HG03095 (cell line): ENCODE measurements around the gene CSHL1.

Experiments used
- ATAC-seq: cut with Tn5 transposase; IDR thresholded peaks from one replicate; pipeline ENCODE4 v1.9.1; 2021; ENCODE audit warnings: moderate library complexity; ENCODE audit not compliant: unreplicated experiment

CSHL1 gene

DNA sequence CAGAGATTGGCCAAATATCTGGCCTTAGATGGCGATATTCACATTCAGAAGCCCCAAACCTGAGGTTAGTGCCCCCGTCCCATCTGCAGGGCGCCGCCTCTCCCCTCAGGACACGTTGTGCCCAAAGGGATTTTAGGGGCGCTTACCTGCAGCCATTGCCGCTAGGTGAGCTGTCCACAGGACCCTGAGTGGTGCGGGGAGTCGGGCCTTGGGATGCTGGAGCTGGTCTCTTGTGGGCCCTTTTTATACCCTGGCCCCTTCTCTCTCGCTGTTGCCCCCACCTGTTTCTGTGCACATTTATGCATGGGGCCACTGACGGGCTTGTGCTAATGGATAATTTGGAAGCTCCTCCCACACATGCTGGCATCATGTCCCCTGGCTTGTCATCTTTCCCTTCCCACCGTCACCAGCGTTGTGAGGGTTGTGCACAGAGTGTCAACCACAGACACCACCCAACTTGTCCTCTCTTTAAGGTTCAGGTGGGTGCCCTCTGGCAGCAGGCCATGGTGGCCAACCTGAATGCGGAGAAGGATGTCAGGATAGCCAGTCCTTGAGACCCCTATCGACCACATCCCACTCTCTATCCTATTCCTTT lies at the start of gene CSHL1:
CSHL1 (minus strand) TSS at position 218 of the 595 bp plus-strand sequence; CDS start at position 156, 62 bp downstream.
- ATAC-seq: no peak

GRCh38 chr17:63960430-63960829 lies 49.4 kb upstream of the CSHL1 start:
- ATAC-seq: no peak

DNA sequence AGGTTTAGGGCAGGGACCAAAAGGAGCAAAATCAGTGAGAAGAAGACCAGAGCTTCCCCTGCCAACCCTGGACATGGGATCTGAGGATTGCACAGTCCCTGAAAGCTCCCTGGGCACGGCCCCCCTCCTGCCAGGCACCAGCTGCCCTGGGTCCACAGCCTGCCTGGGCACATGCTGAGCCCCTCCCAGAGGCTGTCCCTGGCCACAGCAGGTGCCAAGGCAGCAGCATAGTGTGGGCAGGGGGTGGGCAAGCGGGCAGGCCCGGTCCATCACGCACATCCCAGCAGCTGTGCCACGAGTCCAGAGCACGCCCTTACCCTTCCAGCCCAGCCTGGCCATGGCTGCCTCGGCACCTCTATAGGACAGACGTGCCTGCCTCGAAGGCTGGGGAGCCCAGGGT lies 48.9 kb upstream of the CSHL1 start:
- no peak for ATAC-seq

- ATAC-seq: no peak
Observed at GRCh38 chr17:63956296-63956920, 45.4 kb upstream of the CSHL1 start.

DNA sequence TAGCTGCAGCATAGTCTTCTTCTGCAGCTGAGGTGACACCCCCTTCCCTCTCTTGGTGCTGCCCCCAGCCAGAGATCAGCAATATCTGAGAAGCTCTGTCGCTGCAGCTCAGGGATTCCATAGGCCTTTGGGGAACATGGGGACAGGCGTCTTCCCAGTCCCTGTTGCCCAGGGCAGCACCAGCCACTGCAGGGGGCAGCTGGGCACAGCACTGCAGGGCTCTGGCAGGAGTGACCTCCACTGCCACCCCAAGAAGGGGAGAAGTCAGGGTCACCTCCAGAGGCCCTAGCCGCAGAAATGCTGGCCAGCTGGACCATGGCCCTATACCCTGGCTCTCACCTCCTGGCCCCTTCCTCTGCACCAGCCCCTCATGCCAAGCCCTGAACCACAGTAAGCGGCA lies 44.7 kb upstream of the CSHL1 start:
- no peak for ATAC-seq

- ATAC-seq: no peak
Observed at GRCh38 chr17:63955232-63955631, 44.2 kb upstream of the CSHL1 start.

DNA sequence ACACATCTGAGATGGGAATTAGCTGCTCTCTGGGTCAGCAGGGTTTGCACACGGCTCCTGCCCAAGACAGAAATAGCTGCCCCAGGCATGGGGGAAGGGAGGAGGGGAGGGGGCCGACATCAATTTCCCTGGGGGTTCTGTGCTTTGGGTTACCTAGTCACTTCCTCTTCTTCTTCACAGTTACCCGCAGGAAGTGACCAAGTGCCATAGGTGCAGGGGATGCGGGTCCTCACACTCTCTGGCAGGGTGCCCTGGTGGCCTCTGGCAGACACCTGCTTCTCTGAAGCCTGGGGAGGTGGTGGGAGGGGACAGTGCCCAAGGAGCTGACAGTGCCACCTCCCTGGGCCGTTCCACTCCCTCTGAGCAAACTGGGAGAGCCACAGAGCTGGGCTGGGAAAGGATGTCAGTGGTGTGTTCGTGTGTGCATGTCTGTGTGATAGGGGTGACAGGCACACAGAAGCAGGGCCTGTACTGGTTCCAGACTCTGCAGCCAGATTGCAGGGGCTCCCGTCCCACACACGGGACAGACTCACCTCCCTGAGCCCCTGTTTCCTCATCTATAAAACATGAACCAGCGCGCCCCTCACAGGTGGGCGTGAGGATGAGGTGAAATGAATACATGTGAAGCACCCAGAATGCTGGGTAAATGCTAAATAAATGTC lies 43.5 kb upstream of the CSHL1 start:
- no peak for ATAC-seq

- ATAC-seq: no peak
Observed at GRCh38 chr17:63950940-63951907, 40.2 kb upstream of the CSHL1 start.

- ATAC-seq: no peak
Observed at GRCh38 chr17:63949576-63950250, 38.7 kb upstream of the CSHL1 start.

GRCh38 chr17:63948521-63948920 lies 37.5 kb upstream of the CSHL1 start:
- ATAC-seq: no peak

GRCh38 chr17:63947711-63948330 lies 36.8 kb upstream of the CSHL1 start:
- ATAC-seq: no peak

DNA sequence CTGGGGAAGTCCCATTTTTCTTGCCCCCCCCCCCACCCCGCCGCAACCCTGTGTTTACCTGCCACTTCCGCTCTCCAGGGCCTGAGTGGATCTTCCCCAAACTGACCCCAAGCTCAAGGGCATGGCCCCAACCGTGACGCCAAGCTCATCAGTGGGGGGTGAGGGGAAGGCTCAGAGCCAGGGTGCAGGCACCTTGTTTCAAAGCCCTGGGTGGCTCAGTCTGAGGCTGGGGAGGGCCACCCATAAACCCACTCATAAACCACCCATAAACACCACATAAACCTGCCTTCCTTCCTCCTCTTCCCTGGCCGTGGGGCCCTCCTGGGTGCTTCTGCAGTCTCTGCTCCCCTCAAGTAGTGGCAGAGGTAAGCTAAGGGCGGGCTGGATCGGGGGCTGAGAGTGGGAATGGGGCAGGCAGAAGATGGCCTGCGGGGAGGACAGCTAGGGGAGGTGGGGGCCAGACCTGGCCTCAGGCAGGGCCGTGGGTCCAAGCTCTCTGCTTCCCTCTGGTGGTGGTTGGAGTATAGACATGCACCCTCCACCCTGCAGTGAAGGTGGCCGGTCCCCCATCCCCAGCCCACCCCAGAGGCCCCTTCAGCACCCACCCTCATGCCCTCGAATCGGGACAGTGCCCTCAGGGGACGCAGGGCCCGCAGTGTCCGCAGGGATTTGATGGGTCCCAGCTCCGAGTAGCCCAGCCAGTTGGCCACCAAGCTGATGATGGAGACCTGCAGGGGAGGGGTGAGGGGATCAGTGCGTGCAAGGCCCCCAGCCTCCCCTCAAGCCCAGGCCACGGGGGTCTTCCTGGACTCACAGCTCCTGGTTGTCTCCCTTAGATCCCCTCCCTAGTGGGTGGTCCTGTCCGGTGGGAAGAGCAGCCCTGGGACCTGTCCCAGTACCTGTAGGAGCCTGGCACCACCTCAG lies 35.6 kb upstream of the CSHL1 start:
- ATAC-seq: peak; percentile 58

DNA sequence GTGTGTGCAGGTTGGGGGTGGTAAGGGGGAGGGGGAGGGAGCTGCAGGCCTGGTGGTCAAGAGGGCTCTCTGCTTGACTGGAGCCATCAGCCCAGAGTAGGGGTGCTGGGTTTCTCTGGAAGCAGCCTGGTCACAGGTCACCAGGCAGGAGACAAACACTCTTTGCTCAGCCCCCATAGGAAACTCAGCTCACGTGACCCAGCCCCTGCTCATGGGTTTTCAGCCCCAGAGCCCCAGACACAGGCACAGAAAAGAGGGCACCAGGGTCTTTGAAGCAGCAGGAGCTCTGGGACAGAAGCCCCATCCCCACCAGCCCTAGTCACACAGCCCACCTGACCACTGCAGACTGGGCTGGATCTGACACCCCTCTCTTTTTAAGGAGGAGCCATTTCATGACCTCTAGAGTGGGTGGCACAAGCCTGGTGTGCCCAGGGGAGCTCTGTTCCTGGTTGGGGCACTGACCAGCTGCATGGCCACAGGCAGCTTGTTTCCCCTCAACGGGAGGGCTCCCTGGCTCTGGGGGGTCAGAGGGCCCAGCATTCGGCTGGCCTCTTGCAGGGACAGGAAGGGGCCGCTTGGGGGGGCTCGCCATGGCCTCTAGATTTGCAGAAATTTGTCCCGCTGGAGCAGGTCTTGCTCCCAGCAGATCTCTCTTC lies 34.9 kb upstream of the CSHL1 start:
- peak; percentile 5 for ATAC-seq

- no peak for ATAC-seq
Observed at GRCh38 chr17:63944736-63945499, 33.9 kb upstream of the CSHL1 start.

DNA sequence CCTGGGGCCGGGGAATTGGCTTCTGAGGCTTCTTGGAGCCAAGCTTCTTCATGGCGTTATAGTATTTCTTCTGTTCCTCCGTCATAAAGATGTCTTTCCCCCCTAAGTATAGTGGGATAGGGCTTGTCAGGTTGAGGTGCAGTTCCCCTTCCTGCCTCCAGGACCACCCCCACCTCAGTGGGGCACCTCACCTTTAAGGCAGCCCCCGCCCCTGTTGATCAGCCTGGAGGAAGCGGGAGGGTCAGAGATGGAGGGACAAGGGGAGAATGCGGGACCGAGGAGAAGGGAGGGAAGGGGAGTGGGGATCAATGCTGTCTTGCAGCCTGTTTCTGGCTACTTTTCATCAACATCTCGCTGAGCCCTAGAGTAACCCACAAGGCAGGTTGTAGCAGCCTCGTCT lies 32.7 kb upstream of the CSHL1 start:
- no peak for ATAC-seq

GRCh38 chr17:63942309-63942985 lies 31.4 kb upstream of the CSHL1 start:
- ATAC-seq: no peak

GRCh38 chr17:63941751-63942150 lies 30.7 kb upstream of the CSHL1 start:
- ATAC-seq: no peak
